Activated CD4-positive, alpha-beta T cell treated with anti-CD3 and anti-CD28 coated beads, Interleukin-2, amount 50 U/mL, for 1 hour (primary cell): ENCODE measurements around the gene ACER3.
"Not testable (repeated sequence)": the region's sequence is repeated elsewhere in the genome, so short reads cannot be mapped to it uniquely, and the experiment has no call there.

Source experiments
- DNase-seq: peaks from one replicate; pipeline ENCODE4 v3.0.0-alpha.2; 2020

ACER3 gene

GRCh38 chr11:77003963-77004362 is 143.2 kb downstream of the ACER3 start:
- DNase-seq = no peak

GRCh38 chr11:77009533-77010160 is 148.9 kb downstream of the ACER3 start:
- DNase-seq = no peak

- DNase-seq = no peak
These were observed 154.0 kb downstream of the ACER3 start for GRCh38 chr11:77014669-77015068.

- DNase-seq = not testable (repeated sequence)
These were observed 157.7 kb downstream of the ACER3 start for GRCh38 chr11:77018396-77018924.

GRCh38 chr11:77019976-77020595 is 159.4 kb downstream of the ACER3 start:
- no peak for DNase-seq

- DNase-seq = no peak
These were observed 160.0 kb downstream of the ACER3 start for GRCh38 chr11:77020734-77021133.

GRCh38 chr11:77024745-77025144 is 164.0 kb downstream of the ACER3 start:
- DNase-seq = no peak

GRCh38 chr11:77026221-77026620 is 165.5 kb downstream of the ACER3 start:
- DNase-seq = no peak

GRCh38 chr11:77026743-77027142 is 166.0 kb downstream of the ACER3 start:
- no peak for DNase-seq

GRCh38 chr11:77027275-77027674 is 166.6 kb downstream of the ACER3 start:
- DNase-seq = no peak

- no peak for DNase-seq
These were observed 169.1 kb downstream of the ACER3 start for GRCh38 chr11:77029829-77030228.

GRCh38 chr11:77030834-77031414 is 170.2 kb downstream of the ACER3 start:
- no peak for DNase-seq

GRCh38 chr11:77031599-77031998 is 170.9 kb downstream of the ACER3 start:
- DNase-seq = no peak

- no peak for DNase-seq
These were observed 174.3 kb downstream of the ACER3 start for GRCh38 chr11:77035039-77035438.

- DNase-seq = no peak
These were observed 174.9 kb downstream of the ACER3 start for GRCh38 chr11:77035580-77035979.

GRCh38 chr11:77036398-77036797 is 175.7 kb downstream of the ACER3 start:
- no peak for DNase-seq

GRCh38 chr11:77037057-77037456 is 176.3 kb downstream of the ACER3 start:
- DNase-seq = no peak

GRCh38 chr11:77038029-77038824 is 177.5 kb downstream of the ACER3 start:
- DNase-seq = no peak

- DNase-seq = no peak
These were observed 178.2 kb downstream of the ACER3 start for GRCh38 chr11:77038825-77039326.

GRCh38 chr11:77039491-77040400 is 179.0 kb downstream of the ACER3 start:
- DNase-seq = no peak

- no peak for DNase-seq
These were observed 179.7 kb downstream of the ACER3 start for GRCh38 chr11:77040401-77040777.

GRCh38 chr11:77040889-77041288 is 180.2 kb downstream of the ACER3 start:
- no peak for DNase-seq
